ENCODE results near the gene ADARB2.

Gene ADARB2

GRCh38 chr10:1552881-1553670, 184.2 kb downstream of the ADARB2 start:
- no peak overlapping the region for H3K4me3 ChIP-seq (ENCODE audit: low read depth, low read length)
- no peak for TF ChIP-seq CTCF (IDR thresholded peaks at IDR 0.05; ENCODE audit: borderline replicate concordance, insufficient read depth, low read depth, low read length)

GRCh38 chr10:1552406-1552805, 184.9 kb downstream of the ADARB2 start:
- TF ChIP-seq CTCF (IDR thresholded peaks at IDR 0.05; ENCODE audit: borderline replicate concordance, insufficient read depth, low read depth, low read length) = no peak
- H3K4me3 ChIP-seq (ENCODE audit: low read depth, low read length) = no peak overlapping the region

- no peak for TF ChIP-seq CTCF (IDR thresholded peaks at IDR 0.05; ENCODE audit: borderline replicate concordance, insufficient read depth, low read depth, low read length)
- H3K4me3 ChIP-seq (ENCODE audit: low read depth, low read length) = no peak overlapping the region
Measured at GRCh38 chr10:1551636-1552338, 185.5 kb downstream of the ADARB2 start.

GRCh38 chr10:1550616-1551015, 186.7 kb downstream of the ADARB2 start:
- no peak for TF ChIP-seq CTCF (IDR thresholded peaks at IDR 0.05; ENCODE audit: borderline replicate concordance, insufficient read depth, low read depth, low read length)
- no peak overlapping the region for H3K4me3 ChIP-seq (ENCODE audit: low read depth, low read length)

- no peak overlapping the region for H3K4me3 ChIP-seq (ENCODE audit: low read depth, low read length)
- no peak for TF ChIP-seq CTCF (IDR thresholded peaks at IDR 0.05; ENCODE audit: borderline replicate concordance, insufficient read depth, low read depth, low read length)
Measured at GRCh38 chr10:1550291-1550595, 187.1 kb downstream of the ADARB2 start.

GRCh38 chr10:1549591-1550290, 187.6 kb downstream of the ADARB2 start:
- H3K4me3 ChIP-seq (ENCODE audit: low read depth, low read length) = no peak overlapping the region
- TF ChIP-seq CTCF (IDR thresholded peaks at IDR 0.05; ENCODE audit: borderline replicate concordance, insufficient read depth, low read depth, low read length) = no peak

Measured in GM12875 (cell line).